Common myeloid progenitor, CD34-positive (primary cell): Measurements from ENCODE around the gene GP1BB.

Source experiments
- CTCF ChIA-PET: fragments of 350-600 bp; sonication (Branson Sonifier 250); formaldehyde crosslinking; loops from one replicate; lab custom pipeline; 2021; ENCODE audit warnings: antibody characterized with exemption; lab: Charles Lee
- POLR2A ChIA-PET: fragments of 350-600 bp; sonication (Branson Sonifier 250); formaldehyde crosslinking; loops from one replicate; lab custom pipeline; 2021; ENCODE audit warnings: antibody characterized with exemption; lab: Charles Lee
- DNase-seq, 3 donors: peaks; one replicate each; pipeline versions ENCODE4 v3.0.0 to v3.0.0-alpha.2; 2013
- H3K27ac ChIP-seq, 2 experiments: 1 replicate in 1 of 2; 2 replicates in 1 of 2; pipeline ENCODE4 v1.7.0; 2013; ENCODE audit warnings: inconsistent platforms in 2 of 2, low read length in 2 of 2, mild to moderate bottlenecking in 2 of 2, low read depth in 1 of 2, moderate library complexity in 1 of 2; ENCODE audit not compliant: severe bottlenecking in 2 of 2, insufficient read depth in 1 of 2, poor library complexity in 1 of 2
- H3K27me3 ChIP-seq, 5 experiments: replicated peaks in 2 of 5; 1 replicate in 3 of 5; 2 replicates in 2 of 5; pipeline versions ENCODE4 v1.6.1 to v1.7.0; 2013; ENCODE audit warnings: low read length in 4 of 5, mild to moderate bottlenecking in 2 of 5, moderate library complexity in 2 of 5, inconsistent platforms in 1 of 5; ENCODE audit not compliant: insufficient read depth in 5 of 5, control insufficient read depth in 4 of 5
- H3K36me3 ChIP-seq, 4 experiments: 1 replicate in 2 of 4; 2 replicates in 2 of 4; pipeline versions ENCODE4 v1.6.1 to v1.7.0; 2013; ENCODE audit warnings: low read length in 3 of 4, control low read depth in 1 of 4, mild to moderate bottlenecking in 1 of 4; ENCODE audit not compliant: control insufficient read depth in 4 of 4, insufficient read depth in 4 of 4
- H3K4me1 ChIP-seq, 4 experiments: 1 replicate in 3 of 4; 2 replicates in 1 of 4; pipeline versions ENCODE4 v1.6.1 to v1.7.1; 2013; ENCODE audit warnings: low read length in 3 of 4, mild to moderate bottlenecking in 3 of 4, control low read depth in 1 of 4, inconsistent platforms in 1 of 4, moderate library complexity in 1 of 4; ENCODE audit not compliant: control insufficient read depth in 4 of 4, insufficient read depth in 4 of 4; ENCODE audit errors: control extremely low read depth in 1 of 4
- H3K4me3 ChIP-seq, 7 experiments: 1 replicate in 4 of 7; 2 replicates in 3 of 7; pipeline versions ENCODE4 v1.5.1 to v1.7.0; 2013; ENCODE audit warnings: mild to moderate bottlenecking in 7 of 7, low read length in 6 of 7, moderate library complexity in 6 of 7, inconsistent platforms in 2 of 7, low read depth in 2 of 7, control low read depth in 1 of 7; ENCODE audit not compliant: insufficient read depth in 4 of 7, control insufficient read depth in 1 of 7; ENCODE audit errors: extremely low read depth in 1 of 7
- H3K9me3 ChIP-seq, 5 experiments: 1 replicate in 4 of 5; 2 replicates in 1 of 5; pipeline versions ENCODE4 v1.6.1 to v1.7.1; 2013; ENCODE audit warnings: low read length in 4 of 5, mild to moderate bottlenecking in 2 of 5, inconsistent platforms in 1 of 5, low read depth in 1 of 5, moderate library complexity in 1 of 5; ENCODE audit not compliant: control insufficient read depth in 4 of 5, insufficient read depth in 2 of 5; ENCODE audit errors: control extremely low read depth in 1 of 5
- WGBS: methylation state at CpG from one replicate; pipeline ENCODE4 v1.1.5; 2013; ENCODE audit not compliant: insufficient coverage; 5-methylcytosine and 5-hydroxymethylcytosine counted together

Gene GP1BB

DNA sequence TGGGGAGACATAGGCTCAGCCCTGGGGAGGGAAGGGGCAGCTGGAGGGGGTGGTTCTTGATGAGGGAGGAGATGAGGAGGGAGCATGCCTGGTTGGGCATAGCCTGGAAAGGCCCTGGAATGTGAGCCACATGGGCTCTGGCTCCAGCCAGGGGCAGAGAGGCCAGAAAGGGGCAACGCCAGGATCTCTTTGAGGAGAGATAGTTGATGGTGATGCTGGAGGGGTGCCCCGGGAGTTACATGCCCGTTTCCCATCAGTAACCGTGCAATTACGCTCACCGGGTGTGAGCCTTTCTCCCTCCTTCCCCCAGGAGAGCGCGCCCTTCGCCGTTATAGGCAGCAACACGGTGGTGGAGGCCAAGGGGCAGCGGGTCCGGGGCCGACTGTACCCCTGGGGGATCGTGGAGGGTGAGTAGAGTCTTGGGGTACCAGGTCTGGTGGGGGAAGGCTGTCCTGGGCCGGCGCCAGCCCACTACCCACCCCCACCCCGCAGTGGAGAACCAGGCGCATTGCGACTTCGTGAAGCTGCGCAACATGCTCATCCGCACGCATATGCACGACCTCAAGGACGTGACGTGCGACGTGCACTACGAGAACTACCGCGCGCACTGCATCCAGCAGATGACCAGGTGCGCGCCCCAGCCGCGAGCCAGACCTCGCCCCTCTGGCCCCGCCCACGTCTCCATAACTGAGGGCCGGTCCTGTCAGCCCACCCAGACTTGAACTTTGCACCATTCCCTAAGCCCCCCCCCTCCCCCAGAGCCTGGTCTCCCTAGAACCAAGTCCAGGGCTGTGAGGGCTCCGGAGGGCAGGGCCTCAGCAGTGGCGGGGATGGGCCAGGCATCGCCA lies 1.8 kb upstream of the GP1BB start:
- ChIA-PET CTCF (interaction anchor here (1.1 to 1.3 kb wide), 3 partner anchors 91 to 225 kb away, joined by 3 to 4 read pairs (median 4); no protein-coding TSS in a partner anchor), POLR2A (no interaction called here)
- no peak overlapping the region for H3K27ac ChIP-seq
- no peak overlapping the region for H3K4me3 ChIP-seq
- H3K4me1 ChIP-seq = peaks cover 0 to 64% (median 52%) of the 10 kb centered on the region in 4 experiments
- H3K9me3 ChIP-seq = no peaks in the 10 kb centered on the region
- peaks cover 0 to 14% (median 8%) of the 10 kb centered on the region in 5 experiments for H3K27me3 ChIP-seq
- peaks cover 0 to 22% (median 4%) of the 10 kb centered on the region in 4 experiments for H3K36me3 ChIP-seq
- no peak for DNase-seq
- 98% methylated on average over 27 of the region's 44 CpGs for WGBS

DNA sequence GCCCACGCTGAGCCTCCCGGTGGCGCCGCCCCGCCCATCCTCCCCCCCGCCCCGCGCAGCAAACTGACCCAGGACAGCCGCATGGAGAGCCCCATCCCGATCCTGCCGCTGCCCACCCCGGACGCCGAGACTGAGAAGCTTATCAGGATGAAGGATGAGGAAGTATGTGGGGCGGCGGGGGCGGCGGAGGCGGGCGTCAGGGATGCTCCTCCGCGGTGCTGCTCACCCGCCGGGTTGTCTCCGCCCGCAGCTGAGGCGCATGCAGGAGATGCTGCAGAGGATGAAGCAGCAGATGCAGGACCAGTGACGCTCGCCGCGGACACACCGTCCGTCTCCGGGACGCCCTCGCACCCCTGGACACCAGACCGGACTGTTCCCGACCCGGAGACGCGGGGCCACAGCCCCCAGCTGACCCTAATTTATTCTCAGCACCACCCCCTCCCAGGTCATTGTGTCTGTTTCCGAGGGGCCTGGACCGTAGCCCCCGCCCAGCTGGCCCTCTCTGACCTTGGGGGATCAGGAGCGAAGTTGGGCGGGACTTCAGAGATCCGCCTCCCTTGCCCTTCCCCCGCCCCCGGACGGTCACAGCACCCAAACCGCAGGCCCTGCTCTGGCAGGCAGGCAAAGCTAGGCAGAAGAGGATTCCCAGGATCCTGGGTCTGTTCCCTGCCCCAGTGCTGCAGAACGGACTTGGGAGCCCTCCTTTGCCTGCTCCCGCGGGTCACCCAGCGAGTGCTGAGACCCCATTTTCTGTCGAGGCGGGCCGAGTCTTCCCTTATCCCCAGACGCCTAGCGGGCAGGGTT lies 959 bp upstream of the GP1BB start:
- H3K4me1 ChIP-seq = peaks cover 0 to 61% (median 50%) of the 10 kb centered on the region in 4 experiments
- no peak overlapping the region for H3K27ac ChIP-seq
- H3K4me3 ChIP-seq = peak overlapping the region in 2 of 7 experiments; percentile 64 to 78
- peaks cover 0 to 22% (median 4%) of the 10 kb centered on the region in 4 experiments for H3K36me3 ChIP-seq
- ChIA-PET POLR2A (no interaction called here), CTCF (no interaction called here)
- 77% methylated on average over 36 of the region's 60 CpGs for WGBS
- DNase-seq = peak in 1 of 3 donors; percentile 36
- no peaks in the 10 kb centered on the region for H3K9me3 ChIP-seq
- peaks cover 0 to 14% (median 8%) of the 10 kb centered on the region in 5 experiments for H3K27me3 ChIP-seq

DNA sequence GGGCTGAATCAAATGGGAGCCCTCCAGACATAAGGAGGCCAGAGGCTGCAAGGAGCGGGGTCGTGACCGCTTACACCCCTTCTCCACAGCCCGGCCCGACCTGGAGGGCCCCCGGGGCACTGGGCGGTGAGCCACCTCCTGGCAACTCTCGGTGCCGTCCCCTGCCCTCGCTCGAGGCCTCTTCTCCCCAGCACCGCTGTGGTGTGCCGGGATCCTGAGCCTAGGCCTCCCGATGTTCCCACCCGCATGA lies 432 bp upstream of the GP1BB start:
- Histone ChIP-seq H3K36me3 (peaks cover 0 to 22% (median 4%) of the 10 kb centered on the region in 4 experiments), H3K27me3 (peaks cover 0 to 14% (median 8%) of the 10 kb centered on the region in 5 experiments), H3K9me3 (no peaks in the 10 kb centered on the region), H3K27ac (no peak overlapping the region), H3K4me3 (peak overlapping the region in 3 of 7 experiments; percentile 64 to 78 (median 67)), H3K4me1 (peaks cover 0 to 56% (median 45%) of the 10 kb centered on the region in 4 experiments)
- POLR2A ChIA-PET = no interaction called here
- no peak for DNase-seq
- CTCF ChIA-PET = interaction anchor here (0.8 to 1.6 kb wide), 4 partner anchors 44 to 221 kb away, joined by 3 to 9 read pairs (median 6); no protein-coding TSS in a partner anchor
- WGBS = 18% methylated on average over 15 of the region's 15 CpGs

DNA sequence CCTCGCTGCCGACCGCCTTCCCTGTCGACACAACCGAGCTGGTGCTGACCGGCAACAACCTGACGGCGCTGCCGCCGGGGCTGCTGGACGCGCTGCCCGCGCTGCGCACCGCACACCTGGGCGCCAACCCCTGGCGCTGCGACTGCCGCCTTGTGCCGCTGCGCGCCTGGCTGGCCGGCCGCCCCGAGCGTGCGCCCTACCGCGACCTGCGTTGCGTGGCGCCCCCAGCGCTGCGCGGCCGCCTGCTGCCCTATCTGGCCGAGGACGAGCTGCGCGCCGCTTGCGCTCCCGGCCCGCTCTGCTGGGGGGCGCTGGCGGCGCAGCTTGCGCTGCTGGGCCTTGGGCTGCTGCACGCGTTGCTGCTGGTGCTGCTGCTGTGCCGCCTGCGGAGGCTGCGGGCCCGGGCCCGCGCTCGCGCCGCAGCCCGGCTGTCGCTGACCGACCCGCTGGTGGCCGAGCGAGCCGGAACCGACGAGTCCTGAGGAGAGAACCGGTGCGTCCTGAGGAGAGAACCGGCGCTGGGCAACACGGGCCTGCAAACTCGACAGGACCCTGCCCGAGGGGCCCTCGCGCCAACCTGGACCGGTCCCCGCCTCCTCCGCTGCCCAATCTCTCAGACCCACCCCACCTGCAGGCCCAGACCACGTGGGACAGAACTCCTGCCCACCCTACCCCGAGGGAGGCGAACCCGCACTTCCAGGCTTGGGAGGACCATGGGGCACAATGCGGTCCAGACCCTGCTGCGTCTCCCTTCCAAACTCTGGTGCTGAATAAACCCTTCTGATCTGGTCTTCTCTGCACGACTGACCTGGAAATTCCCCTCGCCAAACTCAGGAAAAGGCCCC lies 866 bp downstream of the GP1BB start:
- ChIA-PET CTCF (interaction anchor here (0.7 to 1.6 kb wide), 12 partner anchors 9 to 241 kb away, joined by 3 to 9 read pairs (median 3); no protein-coding TSS in a partner anchor), POLR2A (interaction anchor here (0.6 to 1.2 kb wide), 2 partner anchors 168 to 226 kb away, joined by 3 read pairs; no protein-coding TSS in a partner anchor)
- Histone ChIP-seq H3K4me3 (peak overlapping the region; percentile 31 to 78 (median 57)), H3K9me3 (no peaks in the 10 kb centered on the region), H3K4me1 (peaks cover 0 to 48% (median 33%) of the 10 kb centered on the region in 4 experiments), H3K27ac (peak overlapping the region in 1 of 2 experiments; percentile 49), H3K36me3 (peaks cover 0 to 22% (median 4%) of the 10 kb centered on the region in 4 experiments), H3K27me3 (peaks cover 0 to 14% (median 8%) of the 10 kb centered on the region in 5 experiments)
- 6% methylated on average over 85 of the region's 89 CpGs for WGBS
- DNase-seq = peak; percentile 72 to 84 (median 82)

DNA sequence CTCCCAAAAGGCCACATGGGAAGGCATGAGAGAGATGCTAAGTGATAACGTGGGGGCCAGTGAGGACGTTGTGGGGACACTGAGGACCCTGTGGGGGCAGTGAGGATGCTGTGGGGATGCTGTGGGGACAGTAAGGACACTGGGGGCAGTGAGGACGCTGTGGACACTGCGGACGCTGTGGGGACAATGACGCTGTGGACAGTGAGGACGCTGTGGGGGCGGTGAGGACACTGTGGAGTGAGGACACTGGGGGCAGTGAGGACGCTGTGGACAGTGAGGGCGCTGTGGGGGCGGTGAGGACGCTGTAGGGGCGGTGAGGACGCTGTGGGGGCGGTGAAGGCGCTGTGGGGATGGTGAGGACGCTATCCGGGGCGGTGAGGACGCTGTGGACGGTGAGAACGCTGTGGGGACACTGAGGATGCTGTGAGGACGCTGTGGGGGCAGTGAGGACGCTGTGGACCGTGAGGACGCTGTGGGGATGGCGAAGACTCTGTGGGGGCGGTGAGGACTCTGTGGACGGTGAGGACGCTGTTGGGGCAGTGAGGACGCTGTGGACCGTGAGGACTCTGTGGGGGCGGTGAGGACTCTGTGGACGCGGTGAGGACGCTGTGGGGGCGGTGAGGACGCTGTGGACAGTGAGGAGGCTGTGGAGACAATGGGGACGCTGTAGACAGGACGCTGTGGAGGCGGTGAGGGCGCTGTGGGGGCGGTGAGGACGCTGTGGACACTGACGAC lies 1.8 kb downstream of the GP1BB start:
- Histone ChIP-seq H3K27ac (no peak overlapping the region), H3K27me3 (peaks cover 0 to 14% (median 6%) of the 10 kb centered on the region in 5 experiments), H3K9me3 (no peaks in the 10 kb centered on the region), H3K4me1 (peaks cover 0 to 40% (median 28%) of the 10 kb centered on the region in 4 experiments), H3K4me3 (peak overlapping the region in 3 of 7 experiments; percentile 51 to 78 (median 64)), H3K36me3 (peaks cover 0 to 19% (median 4%) of the 10 kb centered on the region in 4 experiments)
- DNase-seq = no peak
- 89% methylated on average over 38 of the region's 45 CpGs for WGBS
- ChIA-PET POLR2A (no interaction called here), CTCF (no interaction called here)
